Measurements from ENCODE around the gene HOXC5. TPM values are rescaled to one million over a fixed set of nuclear protein-coding genes. Genes with fewer than 3 reads are reported as not detected.

The HOXC5 gene
- total RNA-seq, 1 donor from 2014 or later = not detected

- Mint-ChIP-seq H3K36me3 (ENCODE audit: low read depth, unreplicated experiment) (peaks cover 2% of the 10 kb centered on the region), H3K4me3 (ENCODE audit: unreplicated experiment) (no peak overlapping the region), H3K4me1 (ENCODE audit: unreplicated experiment) (peaks cover 8% of the 10 kb centered on the region), H3K27me3 (ENCODE audit: unreplicated experiment) (peaks cover 57% of the 10 kb centered on the region), H3K9me3 (ENCODE audit: unreplicated experiment) (no peaks in the 10 kb centered on the region), H3K27ac (ENCODE audit: unreplicated experiment) (no peak overlapping the region)
- DNase-seq (ENCODE audit: low spot score) = no peak
- TF ChIP-seq CTCF (IDR thresholded peaks at IDR 0.05; ENCODE audit: unreplicated experiment) = no peak
Measured at GRCh38 chr12:54045868-54046521, 13.1 kb downstream of the HOXC5 start.

GRCh38 chr12:54046809-54047159 is 13.9 kb downstream of the HOXC5 start:
- Mint-ChIP-seq H3K4me3 (ENCODE audit: unreplicated experiment) (no peak overlapping the region), H3K27me3 (ENCODE audit: unreplicated experiment) (peaks cover 57% of the 10 kb centered on the region)

GRCh38 chr12:54047160-54047963 is 14.5 kb downstream of the HOXC5 start:
- Mint-ChIP-seq H3K4me1 (ENCODE audit: unreplicated experiment) (peaks cover 12% of the 10 kb centered on the region), H3K9me3 (ENCODE audit: unreplicated experiment) (no peaks in the 10 kb centered on the region), H3K27me3 (ENCODE audit: unreplicated experiment) (peaks cover 54% of the 10 kb centered on the region)

More at GRCh38 chr12:54046809-54047159, 13.9 kb downstream of the HOXC5 start:
- no peak for DNase-seq (ENCODE audit: low spot score)
- Mint-ChIP-seq H3K36me3 (ENCODE audit: low read depth, unreplicated experiment) (peaks cover 3% of the 10 kb centered on the region), H3K9me3 (ENCODE audit: unreplicated experiment) (no peaks in the 10 kb centered on the region), H3K27ac (ENCODE audit: unreplicated experiment) (no peak overlapping the region), H3K4me1 (ENCODE audit: unreplicated experiment) (peaks cover 9% of the 10 kb centered on the region)
- no peak for TF ChIP-seq CTCF (IDR thresholded peaks at IDR 0.05; ENCODE audit: unreplicated experiment)

GRCh38 chr12:54047964-54048303 is 15.1 kb downstream of the HOXC5 start:
- Mint-ChIP-seq H3K4me3 (ENCODE audit: unreplicated experiment) (no peak overlapping the region), H3K9me3 (ENCODE audit: unreplicated experiment) (no peaks in the 10 kb centered on the region), H3K27ac (ENCODE audit: unreplicated experiment) (no peak overlapping the region), H3K36me3 (ENCODE audit: low read depth, unreplicated experiment) (peaks cover 5% of the 10 kb centered on the region), H3K27me3 (ENCODE audit: unreplicated experiment) (peaks cover 54% of the 10 kb centered on the region), H3K4me1 (ENCODE audit: unreplicated experiment) (peaks cover 12% of the 10 kb centered on the region)
- DNase-seq (ENCODE audit: low spot score) = no peak
- TF ChIP-seq CTCF (IDR thresholded peaks at IDR 0.05; ENCODE audit: unreplicated experiment) = no peak

More at GRCh38 chr12:54047160-54047963, 14.5 kb downstream of the HOXC5 start:
- Mint-ChIP-seq H3K27ac (ENCODE audit: unreplicated experiment) (no peak overlapping the region), H3K36me3 (ENCODE audit: low read depth, unreplicated experiment) (peaks cover 5% of the 10 kb centered on the region), H3K4me3 (ENCODE audit: unreplicated experiment) (no peak overlapping the region)
- no peak for DNase-seq (ENCODE audit: low spot score)
- TF ChIP-seq CTCF (IDR thresholded peaks at IDR 0.05; ENCODE audit: unreplicated experiment) = no peak
